H1 (cell line): ENCODE results near the gene PACC1. TPM values are rescaled to one million over a fixed set of nuclear protein-coding genes. Genes with fewer than 3 reads are reported as not detected.

Experiments
- CTCF ChIA-PET: fragments of 300-600 bp; sonication (Branson Sonifier 250); formaldehyde crosslinking; loops from one replicate; lab custom pipeline; 2021; ENCODE audit not compliant: partially characterized antibody; lab: Charles Lee
- POLR2A ChIA-PET: fragments of 300-600 bp; sonication (Branson Sonifier 250); formaldehyde crosslinking; loops from one replicate; lab custom pipeline; 2021; ENCODE audit warnings: inconsistent platforms; ENCODE audit not compliant: partially characterized antibody; lab: Charles Lee
- DNase-seq, 2 experiments: peaks; one replicate each; pipeline versions ENCODE4 v3.0.0 to v3.0.0-alpha.2; 2010 to 2022; ENCODE audit warnings: low spot score in 2 of 2, low read depth in 1 of 2, mixed read lengths in 1 of 2
- FAIRE-seq: peaks from 2 replicates; lab custom pipeline; 2011; peaks lifted over from hg19 to GRCh38; lab: Jason Lieb, UNC
- H2AFZ ChIP-seq: 2 replicates; pipeline ENCODE4 v1.8.1; 2012; ENCODE audit warnings: low read length, inconsistent platforms
- H2AK5ac ChIP-seq: 2 replicates; pipeline ENCODE4 v1.6.1; 2013; ENCODE audit warnings: low read depth, low read length
- H2BK120ac ChIP-seq: replicated peaks from 2 replicates; pipeline ENCODE3; 2013; ENCODE audit warnings: low read depth, low read length, inconsistent platforms
- H2BK12ac ChIP-seq: 2 replicates; pipeline ENCODE4 v1.6.1; 2013; ENCODE audit warnings: low read depth, low read length
- H2BK15ac ChIP-seq: 2 replicates; pipeline ENCODE4 v1.6.1; 2013; ENCODE audit warnings: low read length
- H2BK20ac ChIP-seq: 2 replicates; pipeline ENCODE4 v1.6.1; 2013; ENCODE audit warnings: low read length
- H2BK5ac ChIP-seq: 2 replicates; pipeline ENCODE4 v1.6.1; 2013; ENCODE audit warnings: low read depth, low read length
- H3K14ac ChIP-seq: 2 replicates; pipeline ENCODE4 v1.6.1; 2013; ENCODE audit warnings: inconsistent platforms; ENCODE audit not compliant: insufficient read length
- H3K18ac ChIP-seq: 2 replicates; pipeline ENCODE4 v1.6.1; 2013; ENCODE audit warnings: low read length; ENCODE audit errors: extremely low read depth
- H3K23ac ChIP-seq: 2 replicates; pipeline ENCODE4 v1.6.1; 2013; ENCODE audit warnings: inconsistent platforms; ENCODE audit not compliant: insufficient read length
- H3K23me2 ChIP-seq: 2 replicates; pipeline ENCODE4 v1.6.1; 2013; ENCODE audit warnings: low read depth, low read length
- H3K27ac ChIP-seq: 2 replicates; pipeline ENCODE4 v1.6.1; 2011; ENCODE audit warnings: low read depth, low read length, inconsistent platforms
- H3K27me3 ChIP-seq, 4 experiments: replicated peaks in 1 of 4; 1 replicate in 1 of 4; 2 replicates in 3 of 4; pipeline versions ENCODE4 v1.6.1 to v1.8.1; 2011 to 2013; ENCODE audit warnings: low read length in 3 of 4, mild to moderate bottlenecking in 3 of 4, inconsistent platforms in 2 of 4, mixed read lengths in 2 of 4, moderate library complexity in 1 of 4; ENCODE audit not compliant: control insufficient read depth in 3 of 4, insufficient read depth in 3 of 4; ENCODE audit errors: extremely low read depth in 1 of 4
- H3K36me3 ChIP-seq, 4 experiments: 2 replicates each; pipeline versions ENCODE4 v1.6.1 to v1.8.1; 2011 to 2013; ENCODE audit warnings: mild to moderate bottlenecking in 4 of 4, low read length in 3 of 4, moderate library complexity in 2 of 4, control low read depth in 1 of 4, inconsistent platforms in 1 of 4; ENCODE audit not compliant: insufficient read depth in 4 of 4, control insufficient read depth in 2 of 4
- H3K4ac ChIP-seq: replicated peaks from 2 replicates; pipeline ENCODE3; 2013; ENCODE audit warnings: low read length, low read depth, mixed read lengths, inconsistent platforms; ENCODE audit not compliant: insufficient read length
- H3K4me1 ChIP-seq, 4 experiments: replicated peaks in 1 of 4; 1 replicate in 1 of 4; 2 replicates in 3 of 4; pipeline versions ENCODE4 v1.6.1 to v1.8.1; 2011 to 2013; ENCODE audit warnings: low read length in 3 of 4, inconsistent platforms in 2 of 4, mixed read lengths in 1 of 4; ENCODE audit not compliant: insufficient read depth in 4 of 4, control insufficient read depth in 3 of 4
- H3K4me2 ChIP-seq, 2 experiments: 2 replicates each; pipeline versions ENCODE4 v1.6.1 to v1.8.1; 2011 to 2013; ENCODE audit warnings: low read depth in 2 of 2, low read length in 2 of 2, control low read depth in 1 of 2, inconsistent platforms in 1 of 2, mild to moderate bottlenecking in 1 of 2; ENCODE audit not compliant: insufficient read depth in 1 of 2
- H3K4me3 ChIP-seq, 4 experiments: fragments of 200-600, 300-600 bp in 1 of 4; sonication (generic), shearing (Covaris generic), sonication (Bioruptor Twin) in 1 of 4; 2 replicates each; pipeline versions ENCODE4 v1.5.1 to v1.8.1; 2011 to 2016; ENCODE audit warnings: low read length in 4 of 4, low read depth in 3 of 4, control low read depth in 2 of 4, inconsistent platforms in 2 of 4, mild to moderate bottlenecking in 2 of 4, mixed read lengths in 1 of 4, moderate library complexity in 1 of 4; ENCODE audit not compliant: insufficient read depth in 2 of 4; ENCODE audit errors: extremely low read depth in 1 of 4
- H3K56ac ChIP-seq: replicated peaks from 2 replicates; pipeline ENCODE3; 2013; ENCODE audit warnings: low read depth, mild to moderate bottlenecking, mixed read lengths, low read length, inconsistent platforms; ENCODE audit not compliant: insufficient read length
- H3K79me1 ChIP-seq: 2 replicates; pipeline ENCODE4 v1.6.1; 2013; ENCODE audit warnings: low read depth, low read length, control low read depth
- H3K79me2 ChIP-seq, 2 experiments: 2 replicates each; pipeline versions ENCODE4 v1.6.1 to v1.8.1; 2012 to 2013; ENCODE audit warnings: low read length in 2 of 2, mild to moderate bottlenecking in 2 of 2, inconsistent platforms in 1 of 2; ENCODE audit not compliant: insufficient read depth in 2 of 2, control insufficient read depth in 1 of 2
- H3K9ac ChIP-seq, 4 experiments: replicated peaks in 1 of 4; 1 replicate in 1 of 4; 2 replicates in 3 of 4; pipeline versions ENCODE4 v1.6.1 to v1.8.1; 2011 to 2013; ENCODE audit warnings: low read depth in 3 of 4, low read length in 3 of 4, control low read depth in 2 of 4, mild to moderate bottlenecking in 2 of 4, moderate library complexity in 2 of 4, inconsistent platforms in 1 of 4; ENCODE audit errors: extremely low read depth in 1 of 4
- H3K9me3 ChIP-seq, 2 experiments: 2 replicates each; pipeline versions ENCODE4 v1.6.1 to v1.8.1; 2012 to 2013; ENCODE audit warnings: mild to moderate bottlenecking in 2 of 2, moderate library complexity in 2 of 2, control low read depth in 1 of 2, inconsistent platforms in 1 of 2, low read depth in 1 of 2, low read length in 1 of 2, mixed read lengths in 1 of 2; ENCODE audit not compliant: insufficient read depth in 2 of 2
- H4K20me1 ChIP-seq, 2 experiments: replicated peaks in 1 of 2; 2 replicates each; pipeline versions ENCODE3 to v1.8.1; 2011 to 2013; ENCODE audit warnings: inconsistent platforms in 2 of 2, low read length in 2 of 2, mild to moderate bottlenecking in 1 of 2; ENCODE audit not compliant: insufficient read depth in 2 of 2, control insufficient read depth in 1 of 2
- H4K5ac ChIP-seq: 2 replicates; pipeline ENCODE4 v1.6.1; 2013; ENCODE audit warnings: low read length, low read depth, mixed read lengths, inconsistent platforms; ENCODE audit not compliant: insufficient read length
- H4K8ac ChIP-seq: 2 replicates; pipeline ENCODE4 v1.8.0; 2013; ENCODE audit warnings: mild to moderate bottlenecking, moderate library complexity, low read length, inconsistent platforms; ENCODE audit not compliant: insufficient read depth; ENCODE audit errors: extremely low read depth
- H4K91ac ChIP-seq: replicated peaks from 2 replicates; pipeline ENCODE3; 2013; ENCODE audit warnings: low read length, mixed read lengths, inconsistent platforms; ENCODE audit not compliant: insufficient read length
- CHD1 ChIP-seq: IDR thresholded peaks from 2 replicates; pipeline ENCODE4 v1.6.1; 2012; ENCODE audit warnings: low read depth, low read length, improper control_type of control experiment
- CTBP2 ChIP-seq: IDR thresholded peaks from 2 replicates; pipeline ENCODE4 v1.7.0; 2011; ENCODE audit warnings: borderline replicate concordance, mild to moderate bottlenecking, moderate library complexity, mixed read lengths, low read length; ENCODE audit not compliant: insufficient read depth, insufficient read length
- EZH2 ChIP-seq: fragments of 200-600 bp; sonication (generic); IDR thresholded peaks from 2 replicates; pipeline ENCODE4 v1.7.1; 2012; ENCODE audit warnings: low read depth, mild to moderate bottlenecking, moderate library complexity, low read length, inconsistent platforms; ENCODE audit not compliant: severe bottlenecking
- HDAC2 ChIP-seq, 2 experiments: fragments of 300-600 bp in 1 of 2; sonication (generic) in 1 of 2; IDR thresholded peaks; 2 replicates each; pipeline ENCODE4 v1.6.1; 2011 to 2012; ENCODE audit warnings: low read depth in 2 of 2, low read length in 2 of 2, mild to moderate bottlenecking in 2 of 2, moderate library complexity in 2 of 2, borderline replicate concordance in 1 of 2, inconsistent platforms in 1 of 2
- KDM5A ChIP-seq: fragments of 200-600 bp; IDR thresholded peaks from 2 replicates; pipeline ENCODE4 v1.7.1; 2012; ENCODE audit warnings: mild to moderate bottlenecking, low read length, inconsistent platforms, mixed read lengths
- RAD21 ChIP-seq, 2 experiments: IDR thresholded peaks in 1 of 2; conservative IDR thresholded peaks in 1 of 2; 2 replicates each; pipeline ENCODE4 v1.6.1; 2011; ENCODE audit warnings: low read depth in 2 of 2, low read length in 2 of 2, improper control_type of control experiment in 1 of 2, inconsistent platforms in 1 of 2, mild to moderate bottlenecking in 1 of 2, moderate library complexity in 1 of 2
- RBBP5 ChIP-seq: IDR thresholded peaks from 2 replicates; pipeline ENCODE4 v1.7.1; 2012; ENCODE audit warnings: low read depth, mild to moderate bottlenecking, inconsistent platforms, low read length, moderate library complexity, borderline replicate concordance
- SUZ12 ChIP-seq: fragments of 200-600 bp; sonication (generic); IDR thresholded peaks from 2 replicates; pipeline ENCODE4 v1.6.1; 2012; ENCODE audit warnings: mild to moderate bottlenecking, inconsistent platforms, low read length, moderate library complexity, mixed read lengths
- TBP ChIP-seq: IDR thresholded peaks from 2 replicates; pipeline ENCODE4 v1.6.1; 2011; ENCODE audit warnings: low read depth, low read length, improper control_type of control experiment
- WGBS, 2 experiments: shearing (Covaris generic) in 1 of 2; methylation state at CpG; one replicate each; pipeline versions ENCODE4 v1.1.6 to v1.1.7; 2013 to 2015; ENCODE audit warnings: low lambda C conversion rate in 2 of 2, mixed read lengths in 2 of 2, inconsistent platforms in 1 of 2, low coverage in 1 of 2, missing lambda C conversion rate in 1 of 2; ENCODE audit not compliant: insufficient replicate concordance in 2 of 2, insufficient coverage in 1 of 2, insufficient read length in 1 of 2; ENCODE audit errors: extremely low coverage in 1 of 2, missing lambda C conversion rate in 1 of 2; 5-methylcytosine and 5-hydroxymethylcytosine counted together
- polyA plus RNA-seq, 7 experiments: library from polyadenylated mRNA; depleted of rRNA in 3 of 7; stranded (reverse) in 5 of 7; unstranded in 2 of 7; fragments of >200 nt in 5 of 7; fragments of 200-250 nt in 2 of 7; gene quantifications; 1 replicate in 5 of 7; 2 replicates in 1 of 7; 4 replicates in 1 of 7; pipeline versions ENCODE4 v1.2.1 to v1.2.3, GENCODE V29; 2011 to 2013; ENCODE audit warnings: missing spikeins in 2 of 7, mixed read lengths in 2 of 7
- total RNA-seq: library from RNA; stranded (reverse); fragmentation: NEBNext Ultra II Directional; extraction: Animal tissue kit (Norgen Biotek cat#: 25700); gene quantifications from 2 replicates; pipeline ENCODE4 v1.2.1, GENCODE V29; 2021
- TF ChIP-seq, protein P1 (sequence below): IDR thresholded peaks from 2 replicates; pipeline ENCODE4 v1.6.1; 2012; ENCODE audit warnings: inconsistent platforms

The PACC1 gene
- total and polyA plus RNA-seq, 2 of the 8 experiments (the other 6 are each of a cell fraction or from before 2014, with no cell fraction given) = 18.8 to 23.5 TPM

DNA sequence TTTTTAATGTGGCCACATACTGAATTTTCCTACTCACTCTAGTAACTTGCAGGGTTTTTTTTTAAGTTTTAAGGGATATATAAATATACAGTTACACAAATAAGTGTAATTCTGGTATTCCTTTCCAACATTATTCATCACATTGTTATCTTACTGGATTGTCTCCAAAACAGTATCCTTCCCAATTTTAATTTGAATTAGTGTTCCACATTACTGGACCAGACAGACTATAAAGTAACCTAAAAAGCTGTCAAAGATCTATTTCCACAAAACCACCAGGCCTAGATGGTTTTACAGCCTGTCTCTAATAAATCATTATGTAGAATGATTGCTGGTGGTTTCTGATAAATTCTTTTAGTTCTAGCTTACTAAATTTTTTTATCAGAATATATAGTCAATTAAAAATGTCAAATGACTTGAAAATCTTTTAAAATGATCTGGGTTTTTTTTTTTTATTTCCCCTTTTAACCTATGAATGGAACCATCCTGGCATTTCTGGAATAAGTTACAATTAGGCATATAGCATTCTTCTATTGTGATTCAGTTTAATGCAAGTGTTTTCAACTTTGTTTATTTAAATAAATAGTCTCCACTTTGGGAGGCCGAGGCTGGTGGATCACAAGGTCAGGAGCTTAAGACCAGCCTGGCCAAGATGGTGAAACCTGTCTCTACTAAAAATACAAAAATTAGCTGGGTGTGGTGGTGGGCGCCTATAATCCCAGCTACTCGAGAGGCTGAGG lies 59.3 kb downstream of the PACC1 start:
- ChIA-PET CTCF (interaction anchor here (1.2 to 1.7 kb wide), 3 partner anchors 10 to 285 kb away, joined by 4 to 9 read pairs (median 8); no protein-coding TSS in a partner anchor), POLR2A (interaction anchor here (0.6 to 1.5 kb wide), 2 partner anchors 21 to 71 kb away, joined by 3 to 4 read pairs; no protein-coding TSS in a partner anchor)
- peaks cover 5 to 41% (median 18%) of the 10 kb centered on the region in 4 experiments for H3K36me3 ChIP-seq
- H2AFZ ChIP-seq = no peak overlapping the region
- no peak overlapping the region for H2AK5ac ChIP-seq
- no peak overlapping the region for H3K56ac ChIP-seq
- no peak overlapping the region for H3K14ac ChIP-seq
- H2BK12ac ChIP-seq = no peak overlapping the region
- H3K9me3 ChIP-seq = no peaks in the 10 kb centered on the region
- no peak overlapping the region for H2BK5ac ChIP-seq
- no peak for FAIRE-seq
- no peak overlapping the region for H3K4me3 ChIP-seq
- H3K27ac ChIP-seq = no peak overlapping the region
- no peak overlapping the region for H3K9ac ChIP-seq
- H4K5ac ChIP-seq = no peak overlapping the region
- H3K4me2 ChIP-seq = no peak overlapping the region
- H2BK120ac ChIP-seq = no peak overlapping the region
- H3K23me2 ChIP-seq = no peaks in the 10 kb centered on the region
- H3K23ac ChIP-seq = no peak overlapping the region
- H4K8ac ChIP-seq = no peak overlapping the region
- no peak overlapping the region for H3K18ac ChIP-seq
- no peak overlapping the region for H3K4ac ChIP-seq
- no peak overlapping the region for H2BK20ac ChIP-seq
- H3K27me3 ChIP-seq = no peaks in the 10 kb centered on the region
- H4K20me1 ChIP-seq = peaks cover 0 to 2% of the 10 kb centered on the region in 2 experiments
- H4K91ac ChIP-seq = no peak overlapping the region
- H3K79me1 ChIP-seq = no peaks in the 10 kb centered on the region
- no peak overlapping the region for H2BK15ac ChIP-seq
- H3K79me2 ChIP-seq = no peaks in the 10 kb centered on the region
- 91% methylated on average over 3 of the region's 3 CpGs; no CpG with 5 or more reads in 1 of the 2 experiments for WGBS, 2 experiments
- no peaks in the 10 kb centered on the region for H3K4me1 ChIP-seq
- no peak for DNase-seq
- TF ChIP-seq EZH2 = no peak
- TF ChIP-seq TBP = no peak
- no peak for TF ChIP-seq HDAC2 (IDR thresholded peaks at IDR 0.05; ENCODE audit: borderline replicate concordance in 1 of 2, low read depth in 2 of 2, low read length in 2 of 2)
- TF ChIP-seq RAD21 (IDR thresholded peaks at IDR 0.05 in 1 of 2, conservative IDR thresholded peaks at IDR 0.05 in 1 of 2; ENCODE audit: low read depth in 2 of 2, low read length in 2 of 2) = no peak
- TF ChIP-seq, protein P1, sequence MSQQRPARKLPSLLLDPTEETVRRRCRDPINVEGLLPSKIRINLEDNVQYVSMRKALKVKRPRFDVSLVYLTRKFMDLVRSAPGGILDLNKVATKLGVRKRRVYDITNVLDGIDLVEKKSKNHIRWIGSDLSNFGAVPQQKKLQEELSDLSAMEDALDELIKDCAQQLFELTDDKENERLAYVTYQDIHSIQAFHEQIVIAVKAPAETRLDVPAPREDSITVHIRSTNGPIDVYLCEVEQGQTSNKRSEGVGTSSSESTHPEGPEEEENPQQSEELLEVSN = no peak
- TF ChIP-seq KDM5A = no peak
- no peak for TF ChIP-seq CHD1
- no peak for TF ChIP-seq SUZ12
- no peak for TF ChIP-seq RBBP5
- TF ChIP-seq CTBP2 = no peak
